CD4-positive, alpha-beta T cell treated with Interleukin-6 for 4 hours (primary cell): ENCODE results near the gene FSTL4.

Source experiments
- DNase-seq: peaks from one replicate; pipeline ENCODE4 v3.0.0-alpha.2; 2020; ENCODE audit warnings: mixed read lengths

FSTL4 gene

DNA sequence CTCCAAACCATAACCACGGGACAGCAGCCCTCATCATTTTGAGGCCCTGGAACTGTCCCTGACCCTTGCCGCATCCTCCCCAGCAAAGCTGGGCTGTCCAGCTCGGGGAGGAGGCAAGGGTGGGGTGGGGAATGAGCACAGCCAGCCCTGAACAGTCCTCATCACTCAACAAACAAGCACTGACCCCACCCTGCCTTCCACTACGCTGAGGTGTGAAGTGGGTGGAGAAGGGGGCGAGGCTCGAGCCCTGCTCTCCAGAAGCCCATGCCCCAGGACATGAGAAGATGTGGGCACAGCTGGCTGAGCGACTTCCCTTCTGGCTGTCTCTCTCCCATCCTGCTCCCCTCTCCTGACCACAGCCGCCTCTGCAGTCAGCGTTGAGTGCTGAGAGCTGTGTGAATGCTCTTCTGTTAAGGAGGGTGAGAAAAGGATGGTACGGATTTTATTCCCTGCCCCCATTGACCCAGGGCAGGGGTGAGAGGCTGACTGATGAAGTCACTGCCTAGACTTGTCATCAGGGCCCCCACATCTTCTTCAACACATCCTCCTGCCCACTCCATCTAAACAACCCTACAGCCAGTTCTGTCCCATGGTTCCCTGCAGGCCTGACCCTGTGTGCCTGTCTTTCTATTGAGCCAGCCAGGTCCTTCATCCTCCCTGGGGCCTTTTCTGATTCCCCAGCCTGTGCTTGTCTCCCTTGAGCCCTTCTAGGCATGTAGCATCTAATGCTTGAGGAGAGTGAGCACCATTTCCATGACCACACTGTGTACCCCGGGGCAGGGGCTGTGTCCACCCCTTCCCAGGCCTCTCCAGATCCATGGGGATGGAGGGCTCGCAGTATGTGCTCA, 276.0 kb downstream of the FSTL4 start:
- DNase-seq, result no peak

- no peak for DNase-seq
Measured at GRCh38 chr5:133334796-133335639, 277.3 kb downstream of the FSTL4 start.

GRCh38 chr5:133333326-133334150, 278.8 kb downstream of the FSTL4 start:
- no peak for DNase-seq

- no peak for DNase-seq
Measured at GRCh38 chr5:133332439-133333024, 279.8 kb downstream of the FSTL4 start.

- no peak for DNase-seq
Measured at GRCh38 chr5:133331941-133332340, 280.4 kb downstream of the FSTL4 start.

DNA sequence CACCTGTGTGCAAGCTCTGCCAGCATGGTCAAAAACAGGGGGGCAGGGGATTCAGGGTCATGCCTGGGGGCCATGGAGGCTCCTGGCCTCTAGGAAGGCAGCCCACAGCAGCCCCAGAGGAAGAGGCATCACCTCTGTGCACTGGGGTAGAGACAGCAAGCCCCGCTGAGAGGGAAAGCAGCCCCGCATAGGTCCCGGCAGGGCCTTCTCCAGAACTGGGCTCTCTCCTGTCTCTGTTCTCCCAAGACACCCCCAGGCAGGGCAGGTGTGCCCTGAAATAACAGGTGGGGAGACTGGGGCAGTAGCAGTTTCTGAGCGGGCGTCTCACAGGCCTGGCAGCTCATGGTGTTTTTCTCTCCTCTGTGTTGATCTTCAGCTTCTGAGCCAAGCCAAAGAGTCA, 281.4 kb downstream of the FSTL4 start:
- DNase-seq, result no peak

DNA sequence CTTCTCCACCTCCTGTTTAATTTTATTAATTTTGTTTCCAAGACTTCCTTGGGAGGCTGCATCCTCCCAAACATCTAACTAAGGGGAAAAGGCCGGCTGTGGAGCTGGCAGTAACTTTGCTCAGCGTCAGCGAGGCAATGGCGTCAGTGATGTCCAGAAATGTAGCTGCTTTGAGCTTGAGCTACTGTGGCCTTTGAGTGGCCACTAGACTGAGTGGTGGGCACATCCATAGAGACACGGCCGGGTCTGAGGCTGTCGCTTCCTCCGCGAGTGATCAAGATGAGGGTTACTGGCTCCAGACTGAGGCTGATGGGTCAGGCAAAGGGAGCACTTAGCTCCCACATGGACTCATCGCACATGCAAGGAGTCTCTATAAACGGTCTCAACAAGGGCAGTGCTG, 283.5 kb downstream of the FSTL4 start:
- DNase-seq, result no peak

- no peak for DNase-seq
Measured at GRCh38 chr5:133327946-133328401, 284.4 kb downstream of the FSTL4 start.

GRCh38 chr5:133326361-133326760, 286.0 kb downstream of the FSTL4 start:
- DNase-seq, result no peak

- DNase-seq, result no peak
Measured at GRCh38 chr5:133325864-133326263, 286.5 kb downstream of the FSTL4 start.

- no peak for DNase-seq
Measured at GRCh38 chr5:133324926-133325325, 287.4 kb downstream of the FSTL4 start.

DNA sequence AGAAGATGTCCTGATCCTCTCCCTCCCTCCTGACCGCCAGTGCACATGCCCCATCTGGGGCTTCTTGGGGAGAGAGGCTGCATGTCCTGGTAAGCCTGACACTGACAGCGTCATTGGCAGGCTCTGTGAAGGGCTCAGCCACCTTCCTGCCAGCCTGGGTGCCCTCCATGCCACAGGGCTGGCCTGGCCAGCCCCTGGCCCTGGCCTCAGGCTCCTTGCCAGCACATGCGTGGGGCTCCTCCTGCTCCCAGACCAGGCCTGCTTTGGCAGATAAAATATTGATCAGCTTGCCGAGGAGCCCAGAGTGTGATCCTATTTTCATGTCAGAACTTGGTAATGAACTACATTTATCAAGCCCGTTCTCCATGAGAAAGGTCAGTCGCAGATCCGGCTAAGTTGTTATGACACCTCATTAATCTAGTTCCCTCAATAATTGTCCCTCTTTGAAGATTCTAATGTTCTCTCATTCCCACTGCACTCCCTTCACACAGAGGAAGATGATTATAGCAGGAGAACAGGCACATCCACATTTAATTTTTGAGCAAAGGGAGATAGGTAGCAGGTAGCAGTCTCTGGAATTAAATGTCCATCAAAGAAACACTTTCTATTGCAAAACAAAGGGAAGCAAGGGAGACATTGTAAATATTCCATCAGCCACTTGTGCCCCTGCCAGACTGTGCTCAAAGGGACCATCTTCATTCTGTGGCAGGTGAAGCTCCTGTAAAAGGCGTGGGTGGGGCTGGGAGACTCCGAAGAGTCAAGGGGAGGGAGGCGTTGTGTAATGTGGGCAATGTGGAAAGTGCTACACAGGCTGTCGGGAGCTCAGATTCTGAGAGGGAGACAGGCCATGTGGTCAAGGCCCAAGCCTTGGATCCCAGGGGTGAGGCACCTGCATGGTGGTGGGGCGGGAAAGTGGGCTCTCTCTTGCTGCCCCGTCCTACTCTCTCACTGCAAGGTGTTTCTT, 288.6 kb downstream of the FSTL4 start:
- no peak for DNase-seq

- no peak for DNase-seq
Measured at GRCh38 chr5:133322743-133323142, 289.6 kb downstream of the FSTL4 start.

DNA sequence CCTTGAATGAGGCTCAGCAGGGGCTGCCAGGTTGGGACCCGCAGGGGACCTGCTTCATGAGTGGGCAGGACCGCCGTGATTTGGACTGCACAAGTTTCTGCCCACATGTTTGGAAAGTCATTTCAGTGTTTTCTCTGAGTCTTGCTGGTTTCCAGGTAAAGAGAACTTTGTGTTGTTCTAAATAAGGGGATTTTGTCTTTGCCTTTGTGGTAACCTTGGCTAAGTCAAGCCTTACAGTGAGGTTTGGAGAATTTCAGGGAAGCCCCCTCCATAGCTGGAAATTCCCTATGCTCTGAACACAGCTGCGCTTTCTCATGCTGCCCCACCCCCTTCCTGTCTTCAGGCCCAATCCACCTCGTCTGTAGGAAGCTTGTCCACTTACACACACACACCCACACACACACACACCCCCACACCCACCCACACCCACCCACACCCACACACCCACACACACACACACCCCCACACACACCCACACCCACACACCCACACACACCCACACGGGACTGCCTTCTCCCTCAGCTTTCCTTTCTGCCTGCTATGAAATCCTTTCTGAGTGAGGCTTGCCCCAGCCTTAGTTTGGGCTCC, 290.4 kb downstream of the FSTL4 start:
- no peak for DNase-seq

DNA sequence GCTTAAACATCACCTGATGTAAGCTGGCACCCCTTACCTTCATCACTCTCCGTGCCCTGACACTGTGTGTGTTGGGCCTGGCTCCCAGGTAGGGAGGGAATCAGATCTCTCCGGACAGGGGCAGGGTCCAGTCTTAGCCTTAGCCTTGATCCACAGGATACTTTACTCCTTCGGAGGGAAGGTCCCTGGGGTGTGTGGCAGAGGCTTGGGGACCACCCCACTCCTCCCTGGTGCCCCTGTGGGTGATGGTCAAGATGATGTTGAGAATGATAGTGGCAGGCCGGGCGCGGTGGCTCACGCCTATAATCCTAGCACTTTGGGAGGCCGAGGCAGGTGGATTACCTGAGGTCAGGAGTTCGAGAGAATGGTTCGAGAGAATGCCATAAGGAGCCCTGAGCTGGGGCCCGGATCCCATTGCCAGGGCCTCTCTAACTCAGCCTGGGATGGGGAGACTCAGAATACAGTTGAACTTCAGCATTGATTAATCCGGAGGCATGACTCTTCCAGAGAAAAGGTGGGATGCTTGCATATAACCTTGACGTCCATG, 291.0 kb downstream of the FSTL4 start:
- DNase-seq, result no peak

DNA sequence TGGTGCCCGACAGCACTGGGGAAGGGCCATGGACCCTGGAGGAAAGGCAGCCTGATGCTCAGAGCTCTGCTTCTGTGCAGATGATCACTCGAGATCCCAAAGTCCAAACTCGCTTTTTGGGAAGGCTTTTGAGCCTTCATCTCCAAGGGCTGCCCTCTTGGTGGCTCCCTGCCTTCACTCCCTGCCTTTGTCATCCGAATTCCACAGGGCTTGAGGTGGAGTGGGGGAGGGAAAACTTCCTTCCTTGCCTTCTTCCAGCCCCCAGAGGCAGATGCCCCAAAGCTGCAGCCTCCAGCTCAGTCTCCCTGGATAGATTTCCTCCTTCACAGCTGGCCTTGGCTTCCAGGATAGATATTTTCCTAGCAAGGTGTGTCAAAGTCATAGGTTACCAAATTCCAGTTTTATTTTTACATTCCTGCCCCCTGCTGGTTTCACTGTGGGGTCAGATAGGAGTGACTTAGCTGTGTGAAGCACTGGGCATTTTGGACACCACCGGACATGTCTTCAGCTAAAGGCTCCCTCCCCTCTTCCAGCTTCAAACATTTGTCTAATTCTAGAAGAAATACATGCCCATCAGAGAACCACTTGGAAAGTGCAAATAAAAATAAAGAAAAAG, 292.3 kb downstream of the FSTL4 start:
- no peak for DNase-seq

- no peak for DNase-seq
Measured at GRCh38 chr5:133319244-133319643, 293.1 kb downstream of the FSTL4 start.

- DNase-seq, result no peak
Measured at GRCh38 chr5:133317558-133317957, 294.8 kb downstream of the FSTL4 start.

DNA sequence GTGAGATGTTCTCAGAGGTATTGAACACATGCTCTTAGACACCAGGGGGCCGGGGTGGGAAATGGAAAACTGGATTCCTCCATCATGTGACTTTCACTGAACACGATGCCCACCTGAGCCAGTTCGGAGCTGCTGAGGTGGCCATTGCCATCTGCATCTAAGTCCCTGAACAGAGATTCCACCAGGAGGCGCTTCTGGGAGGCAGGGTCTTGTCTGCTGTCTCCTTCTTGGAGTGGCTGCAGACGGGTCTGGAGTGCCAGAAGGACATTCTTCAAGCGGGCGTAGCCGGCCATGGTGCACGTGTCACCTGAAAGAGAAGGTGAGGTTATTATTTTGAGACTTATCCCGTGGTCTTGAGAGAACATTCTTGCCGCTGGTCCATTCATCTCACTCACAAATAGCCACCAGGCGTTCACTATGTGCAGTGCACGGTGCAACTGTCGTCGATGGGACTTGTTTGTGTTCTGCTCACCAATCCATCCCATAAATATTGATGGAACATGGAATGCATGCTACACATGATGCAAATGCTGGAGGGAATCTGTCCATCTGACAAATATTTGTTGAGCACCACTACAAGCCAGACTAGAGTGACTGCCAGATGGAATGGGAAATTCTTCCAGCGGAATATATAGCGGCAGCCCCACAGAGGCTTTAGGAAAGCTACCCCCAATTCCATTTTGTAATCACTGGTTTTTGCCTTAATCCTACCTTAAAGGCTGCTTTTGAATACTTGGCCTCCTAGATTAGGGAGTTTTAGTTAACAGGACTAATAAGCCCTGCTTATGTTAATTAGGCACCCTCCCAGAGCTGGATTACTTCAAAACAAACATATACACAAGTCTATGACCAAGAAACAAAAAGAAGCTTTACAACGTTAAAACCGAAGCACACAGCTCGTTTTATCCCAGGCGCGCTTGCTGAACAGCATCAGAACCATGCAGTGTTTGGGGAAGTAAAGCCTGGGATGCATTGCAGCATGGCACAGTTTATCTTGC, 295.7 kb downstream of the FSTL4 start:
- DNase-seq, result no peak
